ES-I3 (cell line): ENCODE measurements around the gene MED28.
"Not testable (repeated sequence)": the region's sequence is repeated elsewhere in the genome, so short reads cannot be mapped to it uniquely, and the experiment has no call there.

Experiments
- H3K36me3 ChIP-seq: 2 replicates; pipeline ENCODE4 v1.6.1; 2013; ENCODE audit warnings: mild to moderate bottlenecking, low read length, control low read depth, moderate library complexity; ENCODE audit not compliant: insufficient read depth
- H3K4me1 ChIP-seq: 2 replicates; pipeline ENCODE4 v1.6.1; 2013; ENCODE audit warnings: mild to moderate bottlenecking, control low read depth, low read length; ENCODE audit not compliant: insufficient read depth
- H3K9ac ChIP-seq: 2 replicates; pipeline ENCODE4 v1.6.1; 2013; ENCODE audit warnings: low read depth, mild to moderate bottlenecking, low read length, moderate library complexity
- H3K9me3 ChIP-seq: 2 replicates; pipeline ENCODE4 v1.6.1; 2013; ENCODE audit warnings: mild to moderate bottlenecking, low read length, moderate library complexity; ENCODE audit not compliant: control insufficient read depth, insufficient read depth

The MED28 gene

GRCh38 chr4:17614416-17615299 lies at the start of gene MED28:
Gene MED28 (plus strand): TSS chr4:17614641. CDS start chr4:17614655, 14 bp downstream.
- H3K4me1 ChIP-seq = no peaks in the 10 kb centered on the region
- peaks cover 9% of the 10 kb centered on the region for H3K36me3 ChIP-seq
- peak within 1 kb of the TSS; percentile 99 for H3K9ac ChIP-seq
- H3K9me3 ChIP-seq = no peaks in the 10 kb centered on the region

- Histone ChIP-seq H3K9ac (no peak overlapping the region), H3K4me1 (no peaks in the 10 kb centered on the region), H3K36me3 (no peaks in the 10 kb centered on the region), H3K9me3 (no peaks in the 10 kb centered on the region)
Measured at GRCh38 chr4:17565846-17566245, 48.6 kb upstream of the MED28 start.

DNA sequence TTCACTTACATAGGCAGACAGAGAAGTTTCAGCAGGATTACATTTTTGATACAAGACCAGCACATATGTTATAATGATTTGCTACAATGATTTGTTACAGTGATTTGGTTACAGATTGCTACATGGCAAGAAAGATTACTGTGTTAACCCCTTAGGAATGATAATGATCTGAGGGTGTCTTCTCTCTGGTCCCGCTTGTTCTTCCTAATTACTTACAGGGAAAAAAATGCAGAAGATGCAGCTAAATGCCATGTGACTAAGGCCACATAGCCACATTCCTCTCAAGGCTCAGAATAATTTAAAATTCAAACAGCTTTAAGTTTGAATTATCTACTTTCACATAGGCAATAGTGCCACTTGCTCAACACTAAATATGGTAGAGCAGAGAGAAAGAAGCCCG lies 47.2 kb upstream of the MED28 start:
- H3K4me1 ChIP-seq = no peaks in the 10 kb centered on the region
- H3K36me3 ChIP-seq = no peaks in the 10 kb centered on the region
- H3K9me3 ChIP-seq = no peaks in the 10 kb centered on the region
- H3K9ac ChIP-seq = no peak overlapping the region

DNA sequence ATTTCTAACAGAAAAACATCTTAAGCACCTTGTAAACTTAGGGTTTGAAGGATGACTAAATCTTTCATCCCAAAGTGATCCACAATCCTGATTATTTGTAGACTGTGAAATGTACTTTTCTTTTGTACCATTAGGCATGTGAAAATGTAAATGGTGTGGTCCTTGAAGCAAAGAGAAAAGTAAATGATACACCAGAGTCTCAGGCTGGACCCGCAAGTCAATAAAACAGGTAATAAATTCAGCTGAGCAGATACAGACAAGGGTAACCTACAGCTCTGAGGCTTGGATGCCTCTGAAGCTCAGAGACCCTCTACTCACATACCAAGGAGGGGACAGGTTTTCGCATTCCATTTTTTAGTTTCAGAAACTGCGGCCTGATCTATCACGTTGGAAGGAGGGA lies 40.2 kb upstream of the MED28 start:
- no peak overlapping the region for H3K9ac ChIP-seq
- H3K4me1 ChIP-seq = peaks cover 7% of the 10 kb centered on the region; the same call in 1 of the 2 replicates
- no peaks in the 10 kb centered on the region for H3K9me3 ChIP-seq
- H3K36me3 ChIP-seq = no peaks in the 10 kb centered on the region

DNA sequence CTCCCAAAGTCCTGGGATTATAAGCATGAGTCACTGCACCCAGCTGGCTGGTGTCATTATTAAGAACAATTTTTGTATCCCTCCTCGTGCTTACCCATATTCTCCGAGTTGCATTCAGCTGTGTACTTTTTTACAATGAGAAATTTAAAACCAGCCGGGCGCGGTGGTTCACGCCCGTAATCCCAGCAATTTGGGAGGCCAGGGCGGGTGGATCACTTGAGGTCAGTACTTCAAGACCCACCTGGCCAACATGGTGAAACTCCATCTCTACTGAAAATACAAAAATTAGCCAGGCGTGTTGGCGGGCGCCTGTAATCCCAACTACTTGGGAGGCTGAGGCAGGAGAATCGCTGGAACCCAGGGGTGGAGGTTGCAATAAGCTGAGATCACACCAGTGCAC lies 39.3 kb upstream of the MED28 start:
- not testable (repeated sequence) for H3K9ac ChIP-seq, H3K4me1 ChIP-seq, H3K36me3 ChIP-seq, H3K9me3 ChIP-seq

- H3K9me3 ChIP-seq = no peaks in the 10 kb centered on the region
- H3K36me3 ChIP-seq = peaks cover 5% of the 10 kb centered on the region
- H3K4me1 ChIP-seq = peaks cover 7% of the 10 kb centered on the region; the same call in 1 of the 2 replicates
- peak within 1 kb of the TSS; percentile 67 for H3K9ac ChIP-seq
Measured at GRCh38 chr4:17576932-17577664, 37.3 kb upstream of the MED28 start, which contains the start of gene LAP3. Gene LAP3 (plus strand): TSS chr4:17577198. CDS start chr4:17577466, 268 bp downstream.

GRCh38 chr4:17577665-17578481 lies 36.6 kb upstream of the MED28 start:
- Histone ChIP-seq H3K9me3 (no peaks in the 10 kb centered on the region), H3K9ac (peak overlapping the region; percentile 67), H3K36me3 (peaks cover 6% of the 10 kb centered on the region), H3K4me1 (peaks cover 7% of the 10 kb centered on the region; the same call in 1 of the 2 replicates)

GRCh38 chr4:17578482-17578891 lies 36.0 kb upstream of the MED28 start:
- H3K9me3 ChIP-seq = no peaks in the 10 kb centered on the region
- peak overlapping the region; percentile 67; the same call in 1 of the 2 replicates for H3K9ac ChIP-seq
- peaks cover 9% of the 10 kb centered on the region for H3K36me3 ChIP-seq
- peaks cover 7% of the 10 kb centered on the region; the same call in 1 of the 2 replicates for H3K4me1 ChIP-seq

- Histone ChIP-seq H3K4me1 (peaks cover 6% of the 10 kb centered on the region; the same call in 1 of the 2 replicates), H3K36me3 (peaks cover 20% of the 10 kb centered on the region), H3K9me3 (no peaks in the 10 kb centered on the region), H3K9ac (no peak overlapping the region)
Measured at GRCh38 chr4:17580969-17581368, 33.5 kb upstream of the MED28 start.

DNA sequence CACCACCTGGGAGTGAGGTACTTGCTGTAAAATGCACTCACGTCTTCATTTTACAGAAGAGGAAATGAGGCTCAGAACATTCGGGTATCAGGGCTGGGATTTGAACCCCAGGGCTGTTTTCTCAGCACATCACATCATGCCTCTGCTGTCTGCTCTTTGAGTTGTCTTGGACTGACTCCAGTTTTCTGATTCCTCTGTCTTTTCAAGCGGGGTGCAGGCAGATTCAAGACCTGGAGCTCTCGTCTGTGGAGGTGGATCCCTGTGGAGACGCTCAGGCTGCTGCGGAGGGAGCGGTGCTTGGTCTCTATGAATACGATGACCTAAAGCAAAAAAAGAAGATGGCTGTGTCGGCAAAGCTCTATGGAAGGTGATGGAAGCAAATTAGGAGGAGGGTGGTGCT lies 31.2 kb upstream of the MED28 start:
- H3K36me3 ChIP-seq = peaks cover 26% of the 10 kb centered on the region
- 0 out of 2 replicates have a peak, but pooled peaks cover 4% of the 10 kb centered on the region for H3K4me1 ChIP-seq
- no peak overlapping the region for H3K9ac ChIP-seq
- no peaks in the 10 kb centered on the region for H3K9me3 ChIP-seq

DNA sequence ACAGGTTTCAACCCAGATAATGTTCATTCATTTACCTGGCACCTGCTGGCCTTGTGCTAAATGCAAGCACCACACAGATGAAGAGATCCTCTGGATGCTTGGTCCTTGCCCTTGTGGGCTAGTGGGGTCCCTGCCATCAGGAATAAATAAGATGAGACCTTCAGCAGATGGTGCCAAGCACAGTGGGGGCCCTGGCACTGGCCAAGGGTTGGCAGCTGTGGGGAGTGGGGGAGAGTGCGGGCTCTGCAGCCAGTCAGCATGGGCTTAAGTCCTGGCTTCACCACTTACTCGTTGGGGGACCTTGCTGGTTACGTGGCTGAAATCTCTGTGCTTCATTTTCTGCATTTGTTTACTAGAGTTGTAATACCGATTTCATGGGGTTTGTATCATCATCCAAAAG lies 30.5 kb upstream of the MED28 start:
- Histone ChIP-seq H3K9ac (no peak overlapping the region), H3K36me3 (peaks cover 29% of the 10 kb centered on the region), H3K9me3 (no peaks in the 10 kb centered on the region), H3K4me1 (0 out of 2 replicates have a peak, but pooled peaks cover 4% of the 10 kb centered on the region)

GRCh38 chr4:17584521-17585213 lies 29.8 kb upstream of the MED28 start:
- H3K9me3 ChIP-seq = no peaks in the 10 kb centered on the region
- 0 out of 2 replicates have a peak, but pooled peaks cover 4% of the 10 kb centered on the region for H3K4me1 ChIP-seq
- peaks cover 34% of the 10 kb centered on the region for H3K36me3 ChIP-seq
- H3K9ac ChIP-seq = no peak overlapping the region

DNA sequence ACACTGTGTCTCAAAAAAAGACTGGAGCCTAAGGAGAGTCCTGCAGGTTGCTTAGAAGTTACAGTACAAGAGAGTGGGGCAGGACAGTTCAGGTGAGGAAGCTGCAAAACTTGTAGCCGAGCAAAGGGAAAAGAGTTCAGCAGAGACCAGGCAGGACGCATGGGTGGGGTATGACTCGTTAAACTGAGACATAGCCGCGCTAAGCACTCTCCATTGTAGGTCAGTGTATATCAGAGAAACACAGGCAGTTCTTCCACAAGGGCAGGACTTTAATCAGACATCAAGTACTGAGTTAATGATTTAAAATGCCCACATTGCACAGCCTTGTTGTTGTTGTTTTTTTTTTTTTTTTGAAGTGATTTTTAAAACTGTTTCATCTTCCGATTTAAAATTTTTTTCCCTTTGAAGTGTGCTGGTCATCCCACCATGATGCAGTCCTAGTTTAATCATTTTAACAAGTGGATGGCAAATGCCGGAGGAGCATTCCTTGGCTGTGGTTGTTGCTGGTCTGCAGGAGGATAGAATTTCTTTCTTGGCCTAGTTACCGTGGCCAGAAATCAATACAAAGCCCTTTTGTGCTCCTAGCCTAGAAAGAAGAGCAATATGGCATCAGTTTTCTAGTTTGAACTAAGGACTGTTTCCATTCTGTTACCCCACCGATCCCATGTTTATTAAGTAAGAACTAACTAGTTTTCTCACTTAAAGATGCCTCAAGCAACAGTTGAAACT lies 27.2 kb upstream of the MED28 start:
- H3K36me3 ChIP-seq = peaks cover 30% of the 10 kb centered on the region
- H3K9ac ChIP-seq = no peak overlapping the region
- 0 out of 2 replicates have a peak, but pooled peaks cover 4% of the 10 kb centered on the region for H3K4me1 ChIP-seq

More for the DNA sequence above, 27.2 kb upstream of the MED28 start:
- H3K9me3 ChIP-seq = no peaks in the 10 kb centered on the region
